Activated T-helper 1 cell treated with anti-CD3 and anti-CD28 coated beads, Interleukin-12 subunit alpha, Interleukin-12 subunit beta, Interleukin-2, Interleukin-4 antibody, amounts not matched to agents 30 ng/mL and 10 ng/mL and 1 ng/mL, durations not matched to agents 14 hours and 24 hours and 36 hours (primary cell): ENCODE data around the gene IL4I1. TPM values are rescaled to one million over a fixed set of nuclear protein-coding genes. Genes with fewer than 3 reads are reported as not detected.

Experiments
- DNase-seq: peaks from one replicate; pipeline ENCODE4 v3.0.0; 2021; ENCODE audit warnings: low spot score
- H3K27ac Mint-ChIP-seq: one replicate; pipeline ENCODE4 v1.8.0; 2021; ENCODE audit warnings: mild to moderate bottlenecking, mixed read lengths
- H3K27me3 Mint-ChIP-seq: one replicate; pipeline ENCODE4 v1.8.0; 2022; ENCODE audit warnings: mild to moderate bottlenecking, moderate library complexity, mixed read lengths; ENCODE audit not compliant: insufficient read depth
- H3K36me3 Mint-ChIP-seq: one replicate; pipeline ENCODE4 v1.8.0; 2021; ENCODE audit warnings: low read depth, mixed read lengths
- H3K4me1 Mint-ChIP-seq: one replicate; pipeline ENCODE4 v1.8.0; 2021; ENCODE audit warnings: low read depth, mixed read lengths
- H3K4me3 Mint-ChIP-seq: one replicate; pipeline ENCODE4 v1.8.0; 2021; ENCODE audit warnings: mild to moderate bottlenecking, moderate library complexity, mixed read lengths
- H3K9me3 Mint-ChIP-seq: one replicate; pipeline ENCODE4 v1.8.0; 2021; ENCODE audit warnings: mixed read lengths
- intact Hi-C: fragments of 100-400 bp; cut with micrococcal nuclease; formaldehyde crosslinking; loops from one replicate; pipeline ENCODE4 v1.15.1; 2024
- total RNA-seq: library from RNA; stranded (reverse); gene quantifications from 2 replicates; pipeline ENCODE4 v1.2.3, GENCODE V29; 2022

The IL4I1 gene
- total RNA-seq, 1 donor from 2014 or later, result 50.0 TPM

DNA sequence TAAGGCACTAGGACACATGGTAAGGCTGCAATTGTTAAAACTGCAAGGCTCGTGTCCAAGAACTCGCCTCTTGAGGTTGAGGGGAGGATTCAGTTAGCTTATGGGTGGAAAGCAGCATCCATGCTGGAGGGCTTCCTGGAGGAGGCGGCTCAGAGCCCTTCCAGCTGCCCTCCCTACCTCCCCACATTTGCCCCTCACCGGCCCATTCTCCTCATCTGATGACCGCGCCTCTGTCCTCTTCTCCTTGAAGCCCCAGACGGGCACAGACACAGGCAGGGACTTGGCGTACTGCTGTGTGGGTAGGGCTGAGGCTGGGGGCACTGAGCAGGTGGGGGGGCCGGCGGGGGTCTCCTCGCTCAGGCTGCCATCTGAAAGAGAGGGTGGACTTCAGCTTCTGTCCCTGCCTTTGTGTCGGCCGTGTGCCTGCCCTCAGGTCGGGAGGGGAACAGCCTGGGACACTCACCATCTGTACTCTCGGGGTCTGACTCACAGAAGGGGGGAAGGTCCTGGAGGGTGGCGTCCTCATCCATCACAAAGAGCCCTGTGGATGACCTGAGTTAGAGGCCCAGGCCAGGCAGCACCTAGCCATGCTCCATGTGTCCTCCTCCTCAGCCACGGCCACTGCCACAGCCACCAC is 25.2 kb downstream of the IL4I1 start:
- intact Hi-C loops, result no loop called here
- DNase-seq, result no peak
- Mint-ChIP-seq H3K4me3 (peak overlapping the region; percentile 32), H3K27ac (peak overlapping the region; percentile 20), H3K4me1 (peaks cover 35% of the 10 kb centered on the region), H3K9me3 (no peaks in the 10 kb centered on the region), H3K36me3 (peaks cover 8% of the 10 kb centered on the region), H3K27me3 (no peaks in the 10 kb centered on the region)

DNA sequence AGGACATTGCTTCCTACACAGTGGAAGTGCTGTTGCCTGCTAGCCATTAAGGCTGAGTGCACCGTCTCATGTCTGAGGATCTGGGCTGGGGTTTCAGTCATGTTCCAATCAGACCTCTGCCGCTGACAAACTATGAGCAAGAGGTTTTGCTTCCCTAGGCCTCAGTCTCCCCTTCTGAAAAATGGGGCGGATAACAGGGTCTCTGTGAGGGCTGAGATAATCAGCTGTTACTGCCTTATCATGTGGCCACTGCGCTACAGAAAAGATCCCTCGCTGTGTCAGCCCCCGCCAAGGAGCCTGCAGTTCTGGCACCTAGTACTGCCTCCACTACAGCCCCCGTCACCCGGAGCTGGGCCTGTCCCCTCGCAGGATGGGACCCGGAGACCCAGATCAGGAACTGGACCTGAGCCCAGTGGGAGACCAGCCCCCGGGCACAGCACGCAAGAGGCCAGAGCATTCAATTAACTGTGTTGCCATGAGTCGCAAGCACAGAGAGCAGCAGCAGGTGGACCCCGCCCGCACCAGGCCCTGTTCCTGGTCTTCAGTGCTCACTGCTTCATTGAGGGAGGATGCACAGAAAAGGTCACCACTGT is 26.3 kb downstream of the IL4I1 start:
- H3K9me3 Mint-ChIP-seq, result no peaks in the 10 kb centered on the region
- intact Hi-C loops, result no loop called here
- H3K27me3 Mint-ChIP-seq, result no peaks in the 10 kb centered on the region
- peak overlapping the region; percentile 95 for H3K27ac Mint-ChIP-seq
- H3K4me3 Mint-ChIP-seq, result no peak overlapping the region
- peaks cover 10% of the 10 kb centered on the region for H3K36me3 Mint-ChIP-seq
- H3K4me1 Mint-ChIP-seq, result peaks cover 39% of the 10 kb centered on the region
- no peak for DNase-seq

DNA sequence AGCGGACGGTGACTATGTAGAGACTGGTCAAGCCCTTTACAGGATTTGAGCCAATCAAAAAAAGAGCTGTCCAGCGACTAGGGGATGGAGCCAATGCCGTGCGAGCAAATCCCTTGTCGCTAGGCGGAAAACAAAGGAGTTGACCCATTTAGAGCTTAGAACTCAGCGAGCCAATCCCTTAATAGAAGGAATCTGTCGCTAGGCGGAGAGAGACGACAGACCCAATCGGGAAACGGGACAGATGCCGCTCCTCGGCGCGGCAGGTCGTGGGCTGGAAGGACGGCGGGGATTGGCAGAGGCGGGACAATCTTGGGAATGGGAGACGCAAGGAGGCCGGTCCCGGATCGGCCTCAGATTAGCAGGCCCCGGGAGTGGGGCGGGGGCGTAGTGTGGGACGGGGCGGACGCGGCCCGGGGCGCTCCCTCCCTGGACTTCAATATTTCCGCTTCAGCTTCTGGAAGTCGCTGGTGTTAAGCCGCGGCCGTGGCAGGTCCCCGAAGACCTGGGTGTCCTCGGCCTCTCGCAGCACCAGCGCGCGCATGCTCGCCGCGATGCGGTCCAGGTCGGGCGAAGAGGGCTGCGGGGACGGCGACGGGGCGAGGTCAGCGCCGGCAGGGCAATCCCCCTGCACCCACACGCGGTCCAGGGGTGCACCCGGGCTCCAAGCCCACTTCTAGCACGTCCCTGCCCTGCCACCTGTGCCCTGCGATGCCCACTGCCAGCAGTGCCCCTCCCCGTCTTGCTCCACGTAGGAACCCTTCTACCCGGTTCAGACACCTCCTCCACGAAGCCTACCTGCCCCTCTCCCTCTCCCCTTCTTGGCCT is 27.0 kb downstream of the IL4I1 start:
- peaks cover 16% of the 10 kb centered on the region for H3K36me3 Mint-ChIP-seq
- DNase-seq, result peak; percentile 92
- H3K4me1 Mint-ChIP-seq, result peaks cover 37% of the 10 kb centered on the region
- no peaks in the 10 kb centered on the region for H3K9me3 Mint-ChIP-seq
- H3K4me3 Mint-ChIP-seq, result no peak overlapping the region
- intact Hi-C loops, result loop anchor here (1.0 to 2.0 kb wide), 7 partner anchors 8 to 193 kb away; partner anchors contain the start of genes AKT1S1, FUZ, PRMT1 and TBC1D17
- no peaks in the 10 kb centered on the region for H3K27me3 Mint-ChIP-seq
- H3K27ac Mint-ChIP-seq, result peak overlapping the region; percentile 95

DNA sequence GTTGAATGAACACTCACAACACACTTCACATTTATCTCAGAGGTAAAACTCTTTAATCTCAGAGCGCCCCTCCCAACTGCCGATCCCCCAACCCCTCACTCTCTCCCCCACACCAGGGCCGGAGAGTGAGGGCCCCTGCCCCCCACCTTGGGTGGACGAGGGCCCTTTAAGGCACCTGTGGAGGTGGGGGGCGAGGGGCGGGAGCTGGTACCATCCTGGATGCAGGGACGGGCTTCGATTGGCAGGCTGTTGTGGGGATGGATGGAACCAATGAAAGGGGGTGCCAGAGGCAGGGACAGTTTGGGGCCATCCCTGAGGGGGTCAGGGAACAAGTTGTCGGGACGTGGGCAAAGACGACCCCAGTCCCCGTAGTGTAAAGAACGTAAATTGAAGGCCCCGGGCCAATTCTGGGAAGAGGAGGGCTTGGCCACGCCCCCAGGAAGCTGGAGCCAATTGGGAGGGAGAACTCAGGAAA is 27.6 kb downstream of the IL4I1 start:
- intact Hi-C loops, result loop anchor here (1.0 to 2.0 kb wide), 7 partner anchors 8 to 192 kb away; partner anchors contain the start of genes AKT1S1, FUZ, PRMT1 and TBC1D17
- Mint-ChIP-seq H3K27ac (peak overlapping the region; percentile 94), H3K4me3 (no peak overlapping the region), H3K27me3 (no peaks in the 10 kb centered on the region), H3K9me3 (no peaks in the 10 kb centered on the region), H3K4me1 (peaks cover 36% of the 10 kb centered on the region), H3K36me3 (peaks cover 20% of the 10 kb centered on the region)
- no peak for DNase-seq

DNA sequence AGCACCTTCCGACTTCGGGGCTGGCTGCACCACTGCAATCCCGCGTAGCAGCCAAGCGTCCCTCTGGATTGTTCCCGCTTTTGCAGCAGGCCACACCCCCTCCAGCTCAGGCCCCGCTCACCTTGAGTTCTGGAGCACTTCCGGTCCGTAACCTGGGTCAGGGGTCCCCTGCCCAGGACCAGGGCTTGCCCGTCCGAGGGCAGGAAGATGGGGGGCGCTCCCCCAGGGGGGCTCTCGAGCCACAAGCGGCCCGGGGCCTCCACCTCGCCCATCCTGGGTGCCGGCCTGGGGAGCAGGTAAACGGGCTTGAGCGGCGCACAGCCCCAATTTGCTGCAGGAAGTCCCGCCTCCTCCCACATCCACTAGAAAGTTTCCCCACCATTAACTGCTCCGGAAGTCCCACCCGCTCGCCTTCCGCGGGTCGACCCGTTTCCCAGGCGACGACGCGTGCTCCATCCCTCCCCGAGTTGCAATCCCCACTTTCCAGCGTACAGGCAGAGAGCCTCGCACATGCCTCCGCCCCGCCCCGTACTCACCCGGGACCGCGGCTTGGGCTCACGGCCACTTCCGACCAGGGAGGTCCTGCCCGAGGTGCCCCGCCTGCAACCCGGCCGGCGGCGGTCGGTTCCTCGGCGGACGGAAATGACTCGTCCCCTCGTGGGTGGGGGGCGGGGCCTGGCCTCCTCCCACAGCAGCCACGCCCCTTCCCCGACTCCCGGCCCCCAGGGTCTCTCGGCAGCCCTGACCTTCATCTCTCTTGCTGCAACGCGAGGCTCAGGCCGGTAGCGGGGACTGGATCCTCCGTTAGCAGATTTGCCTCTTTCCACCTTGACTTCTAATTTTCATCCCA is 29.5 kb downstream of the IL4I1 start, which contains the start of gene PNKP:
PNKP (minus strand) TSS at position 644 of the 850 bp plus-strand sequence; CDS start at position 272, 372 bp downstream.
- peaks cover 23% of the 10 kb centered on the region for H3K36me3 Mint-ChIP-seq
- no peak within 1 kb of the TSS for H3K4me3 Mint-ChIP-seq

DNA sequence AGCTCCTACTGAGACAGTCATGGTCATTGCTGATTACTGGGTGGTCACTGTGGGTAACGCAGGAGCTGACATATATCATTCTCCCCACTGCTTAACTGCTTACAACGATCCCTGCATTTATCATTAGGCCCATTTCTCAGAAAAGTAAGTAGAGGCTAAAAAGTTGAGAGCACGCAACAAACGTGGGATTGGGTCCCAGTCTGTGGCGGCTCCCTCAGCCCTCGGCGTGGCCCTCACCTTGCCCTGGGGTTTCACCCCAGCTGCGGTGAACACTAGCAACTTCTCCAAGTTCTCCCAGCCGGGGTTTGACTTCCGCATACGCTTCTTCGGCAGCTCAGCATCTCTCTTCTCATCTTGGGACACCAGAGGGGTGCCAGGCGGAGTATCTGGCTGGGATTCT is 31.8 kb downstream of the IL4I1 start:
- peaks cover 20% of the 10 kb centered on the region for H3K4me1 Mint-ChIP-seq
- H3K36me3 Mint-ChIP-seq, result peaks cover 29% of the 10 kb centered on the region
- peak overlapping the region; percentile 62 for H3K4me3 Mint-ChIP-seq
- intact Hi-C loops, result no loop called here
- no peaks in the 10 kb centered on the region for H3K9me3 Mint-ChIP-seq
- DNase-seq, result no peak
- no peak overlapping the region for H3K27ac Mint-ChIP-seq
- no peaks in the 10 kb centered on the region for H3K27me3 Mint-ChIP-seq

More for the DNA sequence above, 29.5 kb downstream of the IL4I1 start, which contains the start of gene PNKP:
- H3K27me3 Mint-ChIP-seq, result no peaks in the 10 kb centered on the region
- intact Hi-C loops, result loop anchor here (1.0 kb wide), 4 partner anchors 49 to 277 kb away; partner anchors contain the start of genes ATF5, MED25, NUP62 and SCAF1
- H3K27ac Mint-ChIP-seq, result peak within 1 kb of the TSS; percentile 94
- peaks cover 35% of the 10 kb centered on the region for H3K4me1 Mint-ChIP-seq
- H3K9me3 Mint-ChIP-seq, result no peaks in the 10 kb centered on the region
- DNase-seq, result peak; percentile 84

DNA sequence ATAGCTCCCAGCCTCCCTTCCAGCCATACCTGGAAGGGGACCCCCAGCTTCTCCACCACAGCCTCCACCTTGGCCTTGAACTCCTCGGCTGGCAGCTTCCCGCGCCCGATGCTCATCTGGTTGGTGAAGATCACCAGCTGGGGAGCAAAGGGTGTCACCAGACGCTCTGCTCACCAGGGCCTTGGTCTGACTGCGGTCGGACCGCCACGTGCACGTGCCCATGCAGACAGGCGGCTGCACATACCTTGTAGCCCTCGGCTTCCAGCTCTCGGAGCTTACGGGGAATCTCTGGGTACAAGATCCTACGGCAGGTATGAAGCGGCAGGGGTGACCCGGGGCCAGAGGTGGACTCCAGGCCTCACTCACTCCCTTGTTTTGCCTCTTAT is 32.8 kb downstream of the IL4I1 start:
- DNase-seq, result no peak
- Mint-ChIP-seq H3K4me3 (no peak overlapping the region), H3K27ac (no peak overlapping the region), H3K36me3 (peaks cover 32% of the 10 kb centered on the region), H3K9me3 (no peaks in the 10 kb centered on the region), H3K4me1 (peaks cover 20% of the 10 kb centered on the region), H3K27me3 (no peaks in the 10 kb centered on the region)
- intact Hi-C loops, result no loop called here

DNA sequence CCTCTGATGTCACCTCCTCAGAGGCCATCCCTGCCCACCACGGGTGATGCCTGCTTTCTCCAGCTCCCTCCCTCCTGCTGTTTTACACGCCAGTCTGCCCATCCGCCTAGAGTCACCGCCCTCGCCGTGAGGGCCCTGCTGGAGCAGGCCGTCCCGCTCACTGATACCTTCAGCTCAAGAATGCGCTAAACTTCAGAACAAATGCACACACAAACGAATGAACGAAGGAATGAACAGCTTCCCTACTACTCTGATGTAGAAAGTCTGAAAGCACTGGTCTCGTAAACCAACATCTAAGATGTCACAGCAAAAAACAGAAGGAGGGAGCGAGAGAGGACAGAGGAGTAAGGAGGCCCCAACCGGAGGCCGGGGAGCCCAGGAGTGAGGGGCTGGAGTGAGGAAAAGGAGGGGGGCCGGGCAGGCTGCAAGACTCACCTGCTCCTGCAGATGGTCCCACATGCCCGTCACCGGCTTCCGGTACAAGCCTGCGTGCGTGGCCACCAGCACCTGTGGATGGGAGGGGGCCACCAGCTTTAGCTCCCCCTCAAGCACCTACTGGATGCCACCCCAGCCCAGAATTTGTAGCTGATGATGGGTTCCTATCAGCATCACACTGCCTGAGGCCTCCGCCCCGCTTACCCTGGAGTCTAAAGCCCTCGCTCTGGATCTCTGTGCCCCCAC is 33.3 kb downstream of the IL4I1 start:
- H3K9me3 Mint-ChIP-seq, result no peaks in the 10 kb centered on the region
- H3K27ac Mint-ChIP-seq, result peak overlapping the region; percentile 27
- H3K4me1 Mint-ChIP-seq, result peaks cover 20% of the 10 kb centered on the region
- intact Hi-C loops, result no loop called here
- no peak for DNase-seq
- no peaks in the 10 kb centered on the region for H3K27me3 Mint-ChIP-seq
- H3K4me3 Mint-ChIP-seq, result peak overlapping the region; percentile 4
- H3K36me3 Mint-ChIP-seq, result peaks cover 32% of the 10 kb centered on the region

DNA sequence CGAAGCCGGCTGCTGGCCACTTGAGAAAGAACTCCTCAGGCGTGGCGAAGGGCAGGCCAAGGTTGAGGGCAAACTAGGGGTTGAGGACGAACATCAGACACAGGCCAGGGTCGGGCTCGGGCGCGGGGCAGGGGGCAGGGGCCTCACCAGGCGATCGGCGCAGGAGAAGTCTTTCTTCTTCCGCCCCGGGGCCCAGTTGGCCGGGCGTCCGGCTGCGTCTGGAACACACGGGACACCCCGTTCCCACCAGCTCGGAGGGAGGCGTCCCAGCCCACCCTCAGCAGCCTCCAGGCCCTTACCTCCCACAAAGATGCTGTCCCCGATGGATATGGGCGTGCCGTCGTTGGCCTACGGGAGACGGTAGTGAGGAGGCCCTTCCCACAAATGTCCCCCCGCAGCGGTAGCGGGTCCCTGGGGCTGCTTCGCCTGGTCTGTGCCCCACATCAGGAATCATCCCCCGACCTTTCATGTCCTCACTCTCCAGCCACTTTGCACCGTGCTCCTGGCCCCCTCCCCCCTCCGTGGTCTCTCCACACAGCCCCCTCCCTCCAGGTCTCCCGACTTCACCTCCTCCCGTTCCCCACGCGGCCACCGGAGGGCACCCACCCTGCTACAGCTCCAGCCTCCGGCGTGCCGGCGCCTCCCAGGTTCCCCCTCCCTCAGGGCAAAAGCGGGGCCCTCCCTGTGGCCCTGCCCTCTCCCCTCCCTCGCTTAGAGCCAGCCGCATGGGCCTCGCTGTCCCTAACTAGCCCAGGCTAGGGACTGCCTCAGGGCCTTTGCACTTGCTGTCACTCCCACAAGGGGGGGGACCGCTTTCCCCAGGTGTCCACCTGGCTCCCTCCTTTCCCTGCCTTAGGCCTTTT is 34.1 kb downstream of the IL4I1 start:
- intact Hi-C loops, result no loop called here
- Mint-ChIP-seq H3K4me1 (peaks cover 20% of the 10 kb centered on the region), H3K27ac (no peak overlapping the region), H3K27me3 (no peaks in the 10 kb centered on the region), H3K9me3 (no peaks in the 10 kb centered on the region), H3K36me3 (peaks cover 32% of the 10 kb centered on the region), H3K4me3 (peak overlapping the region; percentile 4)
- DNase-seq, result no peak

DNA sequence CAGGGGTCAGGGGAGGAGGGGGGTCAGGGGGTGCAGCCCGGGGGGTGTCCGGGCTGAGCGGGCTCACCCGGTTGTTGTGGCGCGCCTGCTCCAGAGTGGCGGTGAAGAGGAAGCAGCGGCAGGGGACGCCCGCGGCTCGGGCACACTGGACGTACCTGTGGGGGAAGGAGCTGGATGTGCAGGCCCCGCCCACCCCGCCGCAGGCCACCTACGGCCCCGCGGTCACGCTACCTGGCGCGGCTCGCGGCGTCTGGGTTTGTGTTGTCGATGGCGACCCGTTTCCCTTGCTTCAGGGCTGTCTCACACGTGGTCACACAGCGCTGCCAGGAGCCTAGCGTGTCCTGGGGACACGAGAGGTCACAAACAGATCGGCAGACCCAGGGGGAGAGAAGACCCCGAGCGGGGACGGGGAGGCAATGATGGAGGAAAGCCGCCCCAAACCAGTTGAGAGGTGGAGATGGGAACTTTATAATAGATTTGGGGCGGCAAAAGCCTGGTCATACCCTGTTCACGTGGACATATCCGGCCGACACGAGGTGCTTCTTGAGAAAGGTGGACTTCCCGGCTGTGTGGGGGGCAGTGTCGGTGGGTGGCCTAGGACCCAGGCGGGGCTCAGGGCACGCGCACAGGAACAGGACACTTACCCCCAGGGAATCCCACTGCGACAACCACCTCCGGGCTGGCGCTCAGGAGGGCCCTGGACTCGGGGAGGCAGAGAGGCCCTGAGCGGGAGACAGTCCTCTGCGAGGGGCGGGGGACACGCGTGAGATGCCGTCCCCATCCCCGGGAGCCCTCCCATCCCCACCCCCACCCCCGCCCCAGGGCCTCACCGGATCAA is 34.9 kb downstream of the IL4I1 start:
- Mint-ChIP-seq H3K4me1 (peaks cover 17% of the 10 kb centered on the region), H3K27me3 (no peaks in the 10 kb centered on the region), H3K9me3 (no peaks in the 10 kb centered on the region), H3K27ac (no peak overlapping the region), H3K4me3 (no peak overlapping the region), H3K36me3 (peaks cover 31% of the 10 kb centered on the region)
- intact Hi-C loops, result no loop called here
- DNase-seq, result no peak
